K562 (cell line): ENCODE measurements around the gene AGPAT3. TPM values are rescaled to one million over a fixed set of nuclear protein-coding genes. Genes with fewer than 3 reads are reported as not detected.

ENCODE experiments used
- ATAC-seq: fragments of 200-7000 bp; cut with Tn5 transposase; 3 replicates; pipeline ENCODE4 v1.9.1; 2020; ENCODE audit warnings: moderate library complexity
- BruUV-seq: library from RNA; stranded (reverse); fragments of 400-500 nt; replicated peaks from 2 replicates; lab custom pipeline; 2021; lab: Mats Ljungman, UMichigan
- CTCF ChIA-PET: fragments of 300-600 bp; formaldehyde crosslinking; extraction: SDS; loops from one replicate; lab custom pipeline; 2021; ENCODE audit warnings: low intra/inter-chr PET ratio; lab: Yijun Ruan, JAX
- POLR2A ChIA-PET: fragments of 300-600, 350-650 bp; sonication (Branson Sonifier 250); formaldehyde crosslinking; extraction: SDS; loops from one replicate; lab custom pipeline; 2021; ENCODE audit warnings: antibody characterized with exemption, inconsistent platforms; lab: Yijun Ruan, JAX
- DNase-seq, 4 experiments: peaks; one replicate each; pipeline versions ENCODE4 v3.0.0 to v3.0.0-alpha.2; 2011 to 2018; ENCODE audit warnings: low spot score in 3 of 4, mixed read lengths in 3 of 4; ENCODE audit errors: extremely low read depth in 1 of 4
- FAIRE-seq: peaks from 2 replicates; lab custom pipeline; 2011; peaks lifted over from hg19 to GRCh38; lab: Jason Lieb, UNC
- H2AFZ ChIP-seq: 2 replicates; pipeline ENCODE4 v1.6.0; 2011; ENCODE audit warnings: low read depth, low read length, control low read depth, inconsistent platforms
- H3K27ac ChIP-seq: fragments of 200-600 bp; 3 replicates; pipeline ENCODE4 v1.8.0; 2011; ENCODE audit warnings: low read depth, mild to moderate bottlenecking, control low read depth, inconsistent platforms, low read length, moderate library complexity, mixed read lengths; ENCODE audit errors: extremely low read depth
- H3K27me3 ChIP-seq, 2 experiments: fragments of 300-600 bp in 1 of 2; 2 replicates in 1 of 2; 3 replicates in 1 of 2; pipeline versions ENCODE4 v1.6.0 to v1.8.0; 2011; ENCODE audit warnings: inconsistent platforms in 2 of 2, low read length in 2 of 2, mild to moderate bottlenecking in 1 of 2, mixed read lengths in 1 of 2, moderate library complexity in 1 of 2; ENCODE audit not compliant: control insufficient read depth in 2 of 2, insufficient read depth in 2 of 2
- H3K36me3 ChIP-seq: fragments of 300-600 bp; 3 replicates; pipeline ENCODE4 v1.8.0; 2011; ENCODE audit warnings: mild to moderate bottlenecking, low read length, inconsistent platforms; ENCODE audit not compliant: control insufficient read depth, insufficient read depth
- H3K4me1 ChIP-seq, 2 experiments: fragments of 200-600 bp in 1 of 2; replicated peaks in 1 of 2; 2 replicates in 1 of 2; 3 replicates in 1 of 2; pipeline versions ENCODE4 v1.5.1 to v1.8.0; 2011; ENCODE audit warnings: inconsistent platforms in 2 of 2, low read length in 2 of 2, mild to moderate bottlenecking in 1 of 2, mixed read lengths in 1 of 2, moderate library complexity in 1 of 2; ENCODE audit not compliant: control insufficient read depth in 2 of 2, insufficient read depth in 2 of 2
- H3K4me2 ChIP-seq: 2 replicates; pipeline ENCODE4 v1.6.1; 2011; ENCODE audit warnings: low read length, control low read depth, inconsistent platforms, mixed read lengths; ENCODE audit not compliant: insufficient read depth
- H3K4me3 ChIP-seq: fragments of 200-600 bp; sonication (generic), shearing (Covaris generic); 2 replicates; pipeline ENCODE4 v1.5.1; 2016; ENCODE audit warnings: control low read depth, inconsistent platforms
- H3K79me2 ChIP-seq: fragments of 200-600 bp; 3 replicates; pipeline ENCODE4 v1.8.0; 2011; ENCODE audit warnings: low read length, inconsistent platforms; ENCODE audit not compliant: control insufficient read depth, insufficient read depth
- H3K9ac ChIP-seq, 2 experiments: 2 replicates each; pipeline versions ENCODE4 v1.6.0 to v1.6.1; 2011; ENCODE audit warnings: low read depth in 2 of 2, low read length in 2 of 2, control low read depth in 1 of 2, inconsistent platforms in 1 of 2, mild to moderate bottlenecking in 1 of 2, mixed read lengths in 1 of 2; ENCODE audit not compliant: insufficient read depth in 1 of 2
- H3K9me1 ChIP-seq: one replicate; pipeline ENCODE4 v1.6.0; 2011; ENCODE audit warnings: inconsistent platforms, mild to moderate bottlenecking, low read length, moderate library complexity; ENCODE audit not compliant: control insufficient read depth, insufficient read depth
- H3K9me3 ChIP-seq: replicated peaks from 2 replicates; pipeline ENCODE4 v1.5.1; 2011; ENCODE audit warnings: low read depth, low read length, inconsistent platforms; ENCODE audit not compliant: control insufficient read depth, insufficient read depth
- H4K20me1 ChIP-seq: replicated peaks from 2 replicates; pipeline ENCODE4 v1.6.1; 2011; ENCODE audit warnings: low read length, inconsistent platforms, mixed read lengths; ENCODE audit not compliant: control insufficient read depth, insufficient read depth
- GTF2A2 ChIP-seq: IDR thresholded peaks from 2 replicates; pipeline ENCODE4 v1.6.1; 2016; ENCODE audit warnings: mild to moderate bottlenecking, missing genetic modification characterization, missing compliant biosample characterization
- JUN ChIP-seq, 2 experiments: sonication (generic) in 1 of 2; formaldehyde crosslinking in 1 of 2; IDR thresholded peaks; 2 replicates each; pipeline versions ENCODE4 v1.6.1 to v1.8.0; 2012 to 2022; ENCODE audit warnings: borderline replicate concordance in 2 of 2, mild to moderate bottlenecking in 2 of 2, improper control_type of control experiment in 1 of 2, low read depth in 1 of 2, low read length in 1 of 2, missing genetic modification reagents in 1 of 2
- RAD51 ChIP-seq: fragments of 450-650 bp; IDR thresholded peaks from 2 replicates; pipeline ENCODE4 v1.7.1; 2016; ENCODE audit warnings: low read depth, mild to moderate bottlenecking, borderline replicate concordance
- ZFP1 ChIP-seq: fragments of 450-650 bp; formaldehyde crosslinking; IDR thresholded peaks from 2 replicates; pipeline ENCODE4 v1.4.0; 2020; ENCODE audit warnings: mild to moderate bottlenecking, mixed read lengths
- ZNF668 ChIP-seq: fragments of 250-450 bp; sonication (Bioruptor Pico); IDR thresholded peaks from 2 replicates; pipeline ENCODE4 v1.8.0; 2022; ENCODE audit warnings: mild to moderate bottlenecking, inconsistent platforms
- WGBS: fragments of 100-300 bp; shearing (Covaris generic); methylation state at CpG from one replicate; pipeline ENCODE4 v1.1.6; 2016; ENCODE audit warnings: low coverage, mixed read lengths; ENCODE audit not compliant: insufficient coverage; ENCODE audit errors: missing lambda C conversion rate; 5-methylcytosine and 5-hydroxymethylcytosine counted together
- in situ Hi-C: fragments of 300-500 bp; cut with MboI; formaldehyde crosslinking; loops from 4 replicates; pipeline ENCODE4 v1.15.0; 2018; ENCODE audit warnings: inconsistent platforms, mixed read lengths
- intact Hi-C: fragments of 100-400 bp; cut with micrococcal nuclease; formaldehyde crosslinking; loops from 2 replicates; pipeline ENCODE4 v1.14.2; 2022
- polyA plus RNA-seq, 8 experiments: library from polyadenylated mRNA; depleted of rRNA in 4 of 8; stranded (reverse) in 5 of 8; unstranded in 3 of 8; fragments of >200 nt; fragmentation: Nextera tagmentation in 2 of 8; fragmentation: Illumina TruSeq in 1 of 8; extraction: Ambion mirVana in 2 of 8; extraction: Trizol in 1 of 8; gene quantifications; 2 replicates each; pipeline versions ENCODE4 v1.2.1 to v1.2.3, GENCODE V29; 2011 to 2014; ENCODE audit warnings: inconsistent platforms in 1 of 8, missing spikeins in 1 of 8
- total RNA-seq, 7 experiments: library from RNA; depleted of rRNA in 6 of 7; stranded (reverse); fragments of >200 nt in 6 of 7; fragmentation: Illumina TruSeq in 2 of 7; extraction: Trizol in 2 of 7; gene quantifications; 2 replicates each; pipeline versions ENCODE4 v1.2.1 to v1.2.3, GENCODE V29; 2011 to 2021; ENCODE audit warnings: low replicate concordance in 1 of 7

AGPAT3 gene
- total and polyA plus RNA-seq, 9 of the 15 experiments (the other 6 are each of a cell fraction or from before 2014, with no cell fraction given), result 1.5 to 88.4 (median 35.7) TPM

DNA sequence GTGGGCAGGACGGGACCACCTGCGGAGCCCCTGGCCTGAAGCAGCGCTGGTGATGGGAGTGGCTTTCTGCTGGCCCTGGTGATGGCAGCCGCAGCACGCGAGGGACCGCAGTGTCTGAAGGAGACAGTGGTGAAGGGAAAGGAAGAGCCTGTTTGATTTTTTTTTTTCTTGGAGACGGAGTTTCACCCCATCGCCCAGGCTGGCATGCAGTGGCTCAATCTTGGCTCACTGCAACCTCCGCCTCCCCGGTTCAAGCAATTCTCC is 106.9 kb downstream of the AGPAT3 start:
- no peaks in the 10 kb centered on the region for H3K9me1 ChIP-seq
- in situ Hi-C loops, result no loop called here
- no peaks in the 10 kb centered on the region for H4K20me1 ChIP-seq
- no peaks in the 10 kb centered on the region for H3K79me2 ChIP-seq
- ChIA-PET POLR2A (no interaction called here), CTCF (interaction anchor here (0.7 kb wide), 1 partner anchor 163 kb away, joined by 3 read pairs; no protein-coding TSS in a partner anchor)
- DNase-seq (no peak), ATAC-seq (no peak), FAIRE-seq (no peak)
- intact Hi-C loops, result no loop called here
- peaks cover 14 to 43% of the 10 kb centered on the region in 2 experiments; a peak in 4 of 5 replicates for H3K4me1 ChIP-seq
- H3K27me3 ChIP-seq, result no peaks in the 10 kb centered on the region
- H3K4me2 ChIP-seq, result no peak overlapping the region
- H3K9me3 ChIP-seq, result no peaks in the 10 kb centered on the region
- no peak overlapping the region for H3K9ac ChIP-seq
- BruUV-seq, result no TSS peak
- H2AFZ ChIP-seq, result no peak overlapping the region
- H3K27ac ChIP-seq, result no peak overlapping the region
- no peak overlapping the region for H3K4me3 ChIP-seq
- TF ChIP-seq JUN (IDR thresholded peaks at IDR 0.05; ENCODE audit: borderline replicate concordance, low read depth, low read length) (no peak), JUN (CRISPR knock-in tag; IDR thresholded peaks at IDR 0.05; ENCODE audit: borderline replicate concordance) (no peak), ZNF668 (CRISPR knock-in tag) (no peak), ZFP1 (CRISPR knock-in tag) (no peak), RAD51 (no peak), GTF2A2 (tag) (no peak)
- H3K36me3 ChIP-seq, result peaks cover 51% of the 10 kb centered on the region; the same call in 2 of the 3 replicates
- WGBS, result 96% methylated on average over 11 of the region's 11 CpGs
